Stimulated activated CD4-positive, alpha-beta T cell treated with anti-CD3 and anti-CD28 coated beads, Interleukin-1b, Interleukin-23, amount 100 ng/mL, for 1 hour (primary cell): ENCODE data around the gene BCAT1.

Source experiments
- DNase-seq, 2 donors: peaks; one replicate each; pipeline ENCODE4 v3.0.0-alpha.2; 2020; ENCODE audit warnings: low read depth in 2 of 2

BCAT1 gene

GRCh38 chr12:24770821-24771220, 178.1 kb downstream of the BCAT1 start:
- no peak for DNase-seq

DNA sequence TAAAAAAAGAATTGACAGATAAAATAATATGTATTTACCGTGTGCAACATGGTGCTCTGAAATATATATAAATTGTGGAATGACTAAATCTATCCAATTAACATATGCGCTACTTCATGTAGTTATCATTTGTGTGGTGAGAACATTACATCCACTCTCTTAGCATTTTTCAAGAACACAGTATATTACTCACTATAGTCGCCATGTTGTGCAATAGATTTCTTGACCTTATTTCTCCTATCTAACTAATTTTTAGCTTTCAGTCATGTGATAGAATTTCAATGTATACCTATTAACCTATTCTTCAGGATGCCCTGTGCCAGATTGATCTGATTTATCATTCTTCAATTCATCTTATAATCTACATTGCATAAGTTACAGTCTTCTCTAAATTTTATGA, 178.6 kb downstream of the BCAT1 start:
- no peak for DNase-seq

- no peak for DNase-seq
Measured at GRCh38 chr12:24769682-24770081, 179.2 kb downstream of the BCAT1 start.

GRCh38 chr12:24768415-24768814, 180.5 kb downstream of the BCAT1 start:
- no peak for DNase-seq

GRCh38 chr12:24767016-24767415, 181.9 kb downstream of the BCAT1 start:
- no peak for DNase-seq

GRCh38 chr12:24764712-24765111, 184.2 kb downstream of the BCAT1 start:
- no peak for DNase-seq

DNA sequence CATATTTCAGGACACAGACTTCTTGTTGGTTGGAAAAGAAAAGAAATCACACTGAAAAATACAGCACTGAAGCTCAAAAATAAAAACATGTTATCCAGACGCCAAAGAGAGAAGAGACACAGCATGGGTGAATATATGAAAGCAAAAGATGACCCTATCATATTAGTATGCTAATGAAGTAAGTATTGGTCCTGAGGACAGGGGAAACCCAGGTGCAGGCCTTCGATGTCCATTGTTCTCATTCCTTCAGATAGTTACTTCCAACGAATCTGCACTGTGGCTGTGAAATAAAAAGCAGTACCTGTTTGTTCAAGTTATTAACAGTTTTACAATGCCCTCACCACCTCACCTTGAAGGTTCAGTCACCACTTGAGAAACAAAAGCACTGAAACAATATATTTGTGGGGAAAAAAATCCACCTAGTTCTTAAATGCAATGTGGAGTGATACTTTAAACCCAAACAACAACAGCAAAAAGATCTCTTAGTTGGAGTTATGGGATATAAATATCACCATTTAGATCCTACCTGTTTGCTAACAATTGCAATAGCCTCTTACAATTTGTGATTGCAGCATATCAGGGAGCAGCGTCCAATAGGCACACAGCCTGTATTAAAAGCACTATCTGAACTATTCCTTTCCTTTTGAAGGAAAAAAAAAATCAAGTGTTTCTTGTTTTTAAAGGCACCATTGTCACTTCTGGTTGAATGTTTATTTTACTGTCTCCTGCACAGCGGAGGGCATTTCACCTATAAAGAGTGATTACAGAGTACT, 188.1 kb downstream of the BCAT1 start:
- DNase-seq: no peak

- no peak for DNase-seq
Measured at GRCh38 chr12:24760162-24760561, 188.7 kb downstream of the BCAT1 start.
